CD4-positive, alpha-beta T cell (primary cell): ENCODE results near the gene JPH4. TPM values are rescaled to one million over a fixed set of nuclear protein-coding genes. Genes with fewer than 3 reads are reported as not detected.

Experiments
- ATAC-seq: fragments of 200-7000 bp; cut with Tn5 transposase; one replicate; pipeline ENCODE4 v1.10.0; 2022; ENCODE audit warnings: mild to moderate bottlenecking; ENCODE audit not compliant: poor library complexity
- CTCF ChIA-PET: fragments of 350-600 bp; sonication (Branson Sonifier 250); formaldehyde crosslinking; loops from one replicate; lab custom pipeline; 2021; ENCODE audit warnings: antibody characterized with exemption, inconsistent platforms; lab: Charles Lee
- POLR2A ChIA-PET: fragments of 350-600 bp; sonication (Branson Sonifier 250); formaldehyde crosslinking; loops from one replicate; lab custom pipeline; 2021; ENCODE audit warnings: antibody characterized with exemption, inconsistent platforms; lab: Charles Lee
- DNase-seq, 14 experiments: peaks; one replicate each; pipeline ENCODE4 v3.0.0-alpha.2; 2013 to 2020; ENCODE audit warnings: mixed read lengths in 2 of 14
- H3K27ac ChIP-seq, 2 donors: one replicate each; pipeline versions ENCODE4 v1.5.1 to v1.7.0; 2013; ENCODE audit warnings: low read length in 2 of 2, low read depth in 1 of 2, mild to moderate bottlenecking in 1 of 2
- H3K27me3 ChIP-seq, 2 experiments: 1 replicate in 1 of 2; 2 replicates in 1 of 2; pipeline versions ENCODE4 v1.6.1 to v1.7.0; 2013; ENCODE audit warnings: low read length in 2 of 2, control low read depth in 1 of 2, mild to moderate bottlenecking in 1 of 2, moderate library complexity in 1 of 2; ENCODE audit not compliant: insufficient read depth in 2 of 2, control insufficient read depth in 1 of 2
- H3K36me3 ChIP-seq: one replicate; pipeline ENCODE4 v1.6.1; 2013; ENCODE audit warnings: low read length, control low read depth; ENCODE audit not compliant: insufficient read depth
- H3K4me1 ChIP-seq: one replicate; pipeline ENCODE4 v1.6.1; 2013; ENCODE audit warnings: low read length, control low read depth; ENCODE audit not compliant: insufficient read depth
- H3K4me3 ChIP-seq: one replicate; pipeline ENCODE4 v1.5.1; 2013; ENCODE audit warnings: mild to moderate bottlenecking, low read length, moderate library complexity
- H3K9me3 ChIP-seq, 2 experiments: 1 replicate in 1 of 2; 2 replicates in 1 of 2; pipeline versions ENCODE4 v1.6.1 to v1.7.0; 2013; ENCODE audit warnings: low read length in 2 of 2, mild to moderate bottlenecking in 2 of 2, control low read depth in 1 of 2, moderate library complexity in 1 of 2; ENCODE audit not compliant: control insufficient read depth in 1 of 2, insufficient read depth in 1 of 2
- H3K27ac Mint-ChIP-seq: one replicate; pipeline ENCODE4 v1.8.0; 2020; ENCODE audit warnings: mixed read lengths
- H3K27me3 Mint-ChIP-seq: one replicate; pipeline ENCODE4 v1.8.0; 2021; ENCODE audit warnings: mixed read lengths
- H3K36me3 Mint-ChIP-seq: one replicate; pipeline ENCODE4 v1.8.0; 2021; ENCODE audit warnings: low read depth, mixed read lengths
- H3K4me1 Mint-ChIP-seq: one replicate; pipeline ENCODE4 v1.8.0; 2021; ENCODE audit warnings: low read depth, mixed read lengths
- H3K4me3 Mint-ChIP-seq: one replicate; pipeline ENCODE4 v1.8.0; 2020; ENCODE audit warnings: mild to moderate bottlenecking, mixed read lengths
- H3K9me3 Mint-ChIP-seq: one replicate; pipeline ENCODE4 v1.8.0; 2020; ENCODE audit warnings: mixed read lengths
- intact Hi-C, 2 experiments: fragments of 100-400 bp; cut with DNase I in 1 of 2; cut with micrococcal nuclease in 1 of 2; formaldehyde crosslinking; loops; one replicate each; pipeline versions ENCODE4 v1.15.1 to v1.9.0; 2023 to 2025; cut with DNase I, micrococcal nuclease
- total RNA-seq, 174 experiments: library from RNA in 2 of 174; stranded (reverse) in 2 of 174; gene quantifications; one replicate each; pipeline ENCODE4 v1.2.3 and lab custom pipeline; 2021 to 2026
- TF ChIP-seq, protein P1 (sequence below): fragments of 200-600 bp; IDR thresholded peaks from one replicate; pipeline ENCODE4 v1.8.0; 2022; ENCODE audit warnings: antibody characterized with exemption, mild to moderate bottlenecking

The JPH4 gene
- total RNA-seq, 2 experiments from 2014 or later, result not detected

DNA sequence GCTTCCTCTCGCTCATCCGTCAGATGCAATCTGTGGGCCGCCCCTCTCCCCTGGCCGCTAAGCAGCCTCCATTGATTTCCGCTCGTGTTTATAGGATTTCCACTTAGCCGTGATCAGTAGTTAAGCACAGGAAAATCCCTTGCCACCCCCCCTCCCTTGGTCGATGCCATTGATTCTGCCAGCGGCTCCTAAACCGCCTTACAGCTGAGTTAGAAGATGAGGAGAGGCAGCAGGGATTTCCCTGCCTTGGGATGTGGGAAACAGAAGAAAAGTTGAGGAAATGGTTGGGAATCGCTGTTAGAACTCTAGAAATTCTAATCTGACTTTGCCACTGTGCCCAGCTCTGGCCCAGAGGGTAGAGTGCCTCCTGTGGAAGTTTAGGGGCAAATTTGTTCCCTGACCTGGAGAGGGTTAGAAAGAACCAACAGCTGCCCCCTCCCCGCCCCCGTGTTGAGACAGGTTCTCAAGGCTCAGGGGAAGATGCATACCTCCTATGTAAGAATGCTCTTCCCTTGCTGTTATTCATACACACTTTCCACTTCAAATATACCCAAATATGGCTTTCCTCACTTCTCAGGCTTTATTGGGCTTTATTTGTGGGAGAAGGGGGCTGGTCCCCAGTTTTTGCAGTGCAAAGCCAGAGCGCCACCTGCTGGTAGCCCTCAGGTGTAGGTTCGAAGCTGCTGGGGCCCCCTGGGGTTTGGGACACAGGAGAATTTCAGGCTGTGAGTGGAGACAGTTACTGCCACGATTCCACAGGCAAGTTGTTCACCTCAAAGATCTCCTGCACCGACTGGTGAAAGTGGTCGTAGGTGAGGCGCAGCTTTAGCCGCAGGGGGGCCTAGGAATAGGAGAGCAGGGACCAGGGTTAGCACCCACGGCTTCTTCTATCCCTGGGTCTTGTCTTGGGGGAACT, 19.3 kb downstream of the JPH4 start:
- Mint-ChIP-seq H3K4me1 (peaks cover 47% of the 10 kb centered on the region), H3K36me3 (peaks cover 50% of the 10 kb centered on the region), H3K4me3 (peak overlapping the region; percentile 45), H3K27ac (no peak overlapping the region), H3K9me3 (no peaks in the 10 kb centered on the region), H3K27me3 (no peaks in the 10 kb centered on the region)
- TF ChIP-seq, protein P1, sequence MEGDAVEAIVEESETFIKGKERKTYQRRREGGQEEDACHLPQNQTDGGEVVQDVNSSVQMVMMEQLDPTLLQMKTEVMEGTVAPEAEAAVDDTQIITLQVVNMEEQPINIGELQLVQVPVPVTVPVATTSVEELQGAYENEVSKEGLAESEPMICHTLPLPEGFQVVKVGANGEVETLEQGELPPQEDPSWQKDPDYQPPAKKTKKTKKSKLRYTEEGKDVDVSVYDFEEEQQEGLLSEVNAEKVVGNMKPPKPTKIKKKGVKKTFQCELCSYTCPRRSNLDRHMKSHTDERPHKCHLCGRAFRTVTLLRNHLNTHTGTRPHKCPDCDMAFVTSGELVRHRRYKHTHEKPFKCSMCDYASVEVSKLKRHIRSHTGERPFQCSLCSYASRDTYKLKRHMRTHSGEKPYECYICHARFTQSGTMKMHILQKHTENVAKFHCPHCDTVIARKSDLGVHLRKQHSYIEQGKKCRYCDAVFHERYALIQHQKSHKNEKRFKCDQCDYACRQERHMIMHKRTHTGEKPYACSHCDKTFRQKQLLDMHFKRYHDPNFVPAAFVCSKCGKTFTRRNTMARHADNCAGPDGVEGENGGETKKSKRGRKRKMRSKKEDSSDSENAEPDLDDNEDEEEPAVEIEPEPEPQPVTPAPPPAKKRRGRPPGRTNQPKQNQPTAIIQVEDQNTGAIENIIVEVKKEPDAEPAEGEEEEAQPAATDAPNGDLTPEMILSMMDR, result peak; percentile 89
- Histone ChIP-seq H3K36me3 (peaks cover 60% of the 10 kb centered on the region), H3K9me3 (no peaks in the 10 kb centered on the region), H3K4me1 (peaks cover 33% of the 10 kb centered on the region), H3K27me3 (no peaks in the 10 kb centered on the region), H3K27ac (no peak overlapping the region), H3K4me3 (no peak overlapping the region)
- intact Hi-C loops, result loop anchor here (2.0 to 5.0 kb wide), 3 partner anchors 18 to 292 kb away; partner anchors contain the start of gene PABPN1 (in 1 of the 2)
- ChIA-PET CTCF (interaction anchor here (0.6 to 6.0 kb wide), 17 partner anchors 8 to 207 kb away, joined by 3 to 67 read pairs (median 5); partner anchors contain the start of genes NGDN, SLC22A17 and ZFHX2), POLR2A (interaction anchor here (0.5 to 3.2 kb wide), 3 partner anchors 50 to 81 kb away, joined by 3 to 24 read pairs (median 3); no protein-coding TSS in a partner anchor)
- ATAC-seq, result no peak
- peak; percentile 48 to 86 (median 62) for DNase-seq

DNA sequence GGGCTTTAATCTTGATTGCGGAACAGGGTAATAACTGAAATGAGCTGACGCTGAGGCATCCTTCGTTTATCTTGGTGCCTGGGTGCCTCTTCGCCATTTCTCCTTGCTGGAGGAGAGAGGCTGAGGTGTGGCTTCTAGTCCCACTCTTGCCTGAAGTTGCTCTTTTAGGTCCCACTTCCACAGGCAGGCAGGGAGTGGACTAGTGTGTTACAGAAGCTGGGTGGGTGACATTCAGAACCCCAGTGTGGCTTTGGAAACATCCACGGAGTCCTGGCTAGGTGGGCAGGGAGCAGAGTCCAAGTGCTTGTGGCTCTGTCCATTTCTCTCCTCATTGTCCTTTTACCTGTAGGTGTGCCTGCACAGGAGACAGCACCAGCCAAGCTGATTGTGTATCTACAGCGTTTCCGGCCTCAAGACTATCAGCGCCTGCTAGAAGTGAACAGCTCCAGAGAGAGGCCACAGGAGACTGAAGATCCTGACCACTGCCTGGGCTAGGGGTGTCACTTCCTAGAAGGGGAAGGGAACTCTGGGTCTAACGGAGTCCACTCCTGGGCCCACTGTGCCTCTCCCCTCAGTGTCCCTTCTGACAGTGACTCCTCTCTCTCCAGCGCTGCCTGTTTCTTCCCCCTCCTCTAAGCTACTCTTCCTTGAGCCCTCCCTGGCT, 20.1 kb downstream of the JPH4 start:
- Histone ChIP-seq H3K4me3 (no peak overlapping the region), H3K27me3 (no peaks in the 10 kb centered on the region), H3K27ac (peak overlapping the region in 1 of 2 donors; percentile 5), H3K9me3 (no peaks in the 10 kb centered on the region), H3K36me3 (peaks cover 52% of the 10 kb centered on the region), H3K4me1 (peaks cover 30% of the 10 kb centered on the region)
- no peaks in the 10 kb centered on the region for H3K9me3 Mint-ChIP-seq
- ChIA-PET POLR2A (interaction anchor here (0.7 to 3.2 kb wide), 2 partner anchors 49 to 80 kb away, joined by 3 to 24 read pairs; no protein-coding TSS in a partner anchor), CTCF (interaction anchor here (0.6 to 6.0 kb wide), 7 partner anchors 9 to 83 kb away, joined by 3 to 67 read pairs (median 11); no protein-coding TSS in a partner anchor)
- H3K4me3 Mint-ChIP-seq, result peak overlapping the region; percentile 84
- no peak for ATAC-seq
- no peak overlapping the region for H3K27ac Mint-ChIP-seq
- DNase-seq, result peak in 1 of 14 experiments; percentile 13
- TF ChIP-seq, protein P1, result no peak
- H3K4me1 Mint-ChIP-seq, result peaks cover 41% of the 10 kb centered on the region
- no peaks in the 10 kb centered on the region for H3K27me3 Mint-ChIP-seq
- H3K36me3 Mint-ChIP-seq, result peaks cover 44% of the 10 kb centered on the region
- intact Hi-C loops, result loop anchor here (2.0 to 5.0 kb wide), 3 partner anchors 18 to 291 kb away; partner anchors contain the start of gene PABPN1 (in 1 of the 2)

DNA sequence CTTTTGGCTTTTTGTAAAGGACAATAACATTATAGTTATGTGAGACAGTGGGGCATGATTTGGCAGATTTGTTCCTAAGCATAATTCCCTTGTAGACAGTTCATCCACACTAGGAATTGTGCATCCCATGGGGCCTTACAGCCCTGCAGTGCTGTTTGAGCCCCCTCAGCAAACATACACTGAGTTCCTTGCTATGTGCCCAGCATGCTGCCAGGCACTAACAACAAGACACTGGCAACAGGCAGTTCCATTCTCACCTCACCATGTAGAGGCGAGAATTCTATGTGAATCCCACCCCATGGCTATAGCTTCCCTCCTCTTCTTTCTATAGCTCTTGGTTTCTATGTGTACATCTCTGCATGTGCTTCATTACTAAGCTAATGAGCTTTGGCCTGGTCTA, 20.6 kb downstream of the JPH4 start:
- no peaks in the 10 kb centered on the region for H3K27me3 Mint-ChIP-seq
- peak overlapping the region; percentile 84 for H3K4me3 Mint-ChIP-seq
- peak overlapping the region; percentile 3 for H3K27ac Mint-ChIP-seq
- ATAC-seq (no peak), DNase-seq (no peak)
- TF ChIP-seq, protein P1, result no peak
- Histone ChIP-seq H3K4me1 (peaks cover 30% of the 10 kb centered on the region), H3K4me3 (no peak overlapping the region), H3K36me3 (peaks cover 47% of the 10 kb centered on the region), H3K27me3 (no peaks in the 10 kb centered on the region), H3K27ac (peak overlapping the region in 1 of 2 donors; percentile 5), H3K9me3 (no peaks in the 10 kb centered on the region)
- peaks cover 36% of the 10 kb centered on the region for H3K4me1 Mint-ChIP-seq
- peaks cover 39% of the 10 kb centered on the region for H3K36me3 Mint-ChIP-seq
- H3K9me3 Mint-ChIP-seq, result no peaks in the 10 kb centered on the region
- POLR2A ChIA-PET, result interaction anchor here (0.6 to 3.2 kb wide), 2 partner anchors 9 to 80 kb away, joined by 3 to 24 read pairs; no protein-coding TSS in a partner anchor
- intact Hi-C loops, result loop anchor here (2.0 to 5.0 kb wide), 3 partner anchors 17 to 291 kb away; partner anchors contain the start of gene PABPN1 (in 1 of the 2)
- CTCF ChIA-PET, result interaction anchor here (6.0 kb wide), 1 partner anchor 79 kb away, joined by 67 read pairs; no protein-coding TSS in a partner anchor
